Measurements from ENCODE around the gene PTPN3.

Gene PTPN3

DNA sequence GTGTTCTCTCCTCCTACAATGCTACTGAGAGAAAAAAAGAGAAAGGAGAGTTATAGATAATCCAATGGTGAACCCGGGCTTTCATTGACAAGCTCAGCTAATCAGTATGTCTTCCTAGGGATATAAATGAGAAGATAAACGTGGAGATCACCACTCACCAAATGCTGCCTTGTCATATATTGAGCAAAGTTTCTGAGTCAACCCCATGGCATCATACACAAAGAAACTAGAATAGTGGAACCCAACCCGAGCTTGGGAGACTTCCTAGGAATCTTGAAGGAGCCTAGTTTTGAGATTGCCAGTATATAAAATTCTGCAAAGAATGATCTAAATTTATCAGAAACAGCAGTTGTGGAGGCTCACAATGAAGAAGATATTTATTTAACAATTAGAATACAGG is 47.8 kb downstream of the PTPN3 start:
- no peak for DNase-seq

DNA sequence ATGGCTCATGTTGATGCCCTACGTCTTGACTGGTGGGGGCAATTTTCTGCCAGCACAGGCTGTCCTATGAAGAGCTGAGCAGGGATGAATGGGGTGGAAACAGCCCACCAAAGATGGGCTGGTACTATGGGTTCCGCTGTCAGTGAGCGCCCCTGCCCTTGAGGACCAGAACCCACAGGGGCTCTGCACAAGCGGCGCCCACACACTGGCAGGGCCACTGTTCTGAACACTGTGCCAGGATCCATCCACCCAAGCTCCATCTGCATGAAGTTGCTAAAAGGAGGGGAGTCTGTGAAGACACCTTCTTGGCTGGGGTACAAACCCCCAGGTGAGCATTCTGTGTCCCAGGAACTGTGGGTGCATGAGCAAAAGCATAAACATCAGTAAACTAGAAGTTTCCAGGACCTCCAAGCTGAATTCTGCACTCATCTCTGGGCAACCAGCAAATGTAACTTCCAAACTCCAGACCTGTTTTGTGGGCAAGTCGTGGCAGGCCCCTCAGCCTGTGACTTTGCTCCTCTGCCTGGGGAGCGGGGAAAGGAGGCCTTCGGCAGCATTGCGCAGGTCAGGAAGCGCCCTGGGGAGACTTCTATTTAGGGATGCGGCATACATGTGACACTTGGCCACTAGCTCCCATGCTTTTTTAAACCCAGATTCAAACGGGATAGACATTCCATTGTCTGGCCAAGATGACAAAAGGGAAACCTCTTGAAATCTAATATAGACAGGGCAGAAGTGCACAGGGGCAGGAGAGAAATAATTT is 48.9 kb downstream of the PTPN3 start:
- DNase-seq, result no peak

DNA sequence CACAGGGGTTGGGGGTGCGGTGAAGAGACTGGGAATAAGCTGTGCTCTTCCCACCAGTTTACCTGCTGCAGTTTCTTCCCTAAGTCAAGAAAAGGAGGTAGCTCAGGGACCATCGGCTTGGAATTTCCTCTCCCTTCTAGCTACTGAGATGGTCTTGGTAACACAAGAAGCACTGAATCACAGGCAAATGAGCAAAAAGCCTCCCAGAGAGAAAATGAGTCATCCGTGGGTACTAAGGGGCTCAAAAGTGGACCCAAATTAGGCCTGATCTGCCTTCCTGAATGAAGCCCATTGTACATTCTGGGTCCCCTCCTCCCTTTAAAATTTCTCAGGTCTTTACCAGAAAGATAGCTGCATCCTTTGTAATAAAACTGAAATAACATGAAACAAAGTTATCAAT is 49.9 kb downstream of the PTPN3 start:
- DNase-seq, result no peak

DNA sequence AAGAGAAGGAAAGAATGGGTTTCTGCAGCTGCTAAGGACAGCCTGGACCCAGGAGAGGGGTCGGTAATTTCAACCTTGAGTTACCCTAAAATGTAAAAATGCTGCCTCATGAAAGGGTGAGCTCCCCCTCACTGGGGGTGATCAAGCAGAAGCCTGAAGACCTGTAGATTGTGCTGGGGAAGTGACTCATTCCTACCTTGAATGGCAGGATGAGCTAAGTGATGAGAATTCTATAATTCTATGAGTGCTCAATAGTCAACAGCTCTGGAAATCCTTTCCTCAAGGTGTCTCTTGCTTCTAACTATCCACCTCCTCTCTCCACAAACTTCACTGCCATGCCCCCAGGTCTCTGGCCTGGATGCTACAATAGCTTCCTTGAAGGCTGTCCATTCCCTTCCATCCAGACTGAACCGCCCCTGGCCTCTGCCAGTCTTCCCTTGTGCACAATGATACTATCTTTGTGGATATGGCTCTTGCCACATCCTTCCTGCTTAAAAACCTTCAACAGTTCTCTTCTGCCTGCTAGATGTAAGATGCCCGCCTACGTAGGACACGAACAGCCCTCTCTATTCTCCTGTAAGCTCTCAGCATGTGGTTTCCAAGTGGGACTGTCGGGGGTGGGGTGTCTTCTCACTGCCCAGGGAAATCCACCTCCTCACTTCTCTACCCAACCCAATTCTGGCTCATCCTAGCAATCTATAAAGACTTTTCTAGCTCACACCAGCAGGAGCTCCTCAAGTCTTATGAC is 50.6 kb downstream of the PTPN3 start:
- no peak for DNase-seq

DNA sequence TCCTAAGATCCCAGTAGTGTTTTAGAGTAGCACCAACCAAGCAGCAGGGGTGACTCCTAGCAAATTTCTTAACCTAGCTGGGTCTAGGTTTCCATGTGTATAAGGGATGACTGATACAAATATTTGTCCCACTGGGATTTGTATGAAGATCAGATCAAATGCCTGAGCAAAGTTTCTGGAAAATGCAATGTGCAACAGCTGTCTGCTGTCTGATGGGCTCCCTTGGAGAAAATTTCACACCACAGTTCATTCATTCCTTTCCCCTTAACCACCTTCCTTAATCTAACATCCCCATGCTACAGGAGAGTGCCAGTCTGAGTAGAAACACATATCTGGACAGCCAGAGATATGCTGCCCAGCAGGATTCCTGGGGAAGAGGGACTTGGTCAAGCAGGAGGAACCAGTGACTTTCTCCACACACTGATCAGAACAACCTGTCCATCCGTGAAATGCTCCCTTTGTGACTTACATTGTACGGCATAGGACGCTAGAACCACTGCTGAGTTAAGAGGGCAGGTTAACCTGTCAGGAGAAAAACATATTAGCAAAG is 53.3 kb downstream of the PTPN3 start:
- no peak for DNase-seq

DNA sequence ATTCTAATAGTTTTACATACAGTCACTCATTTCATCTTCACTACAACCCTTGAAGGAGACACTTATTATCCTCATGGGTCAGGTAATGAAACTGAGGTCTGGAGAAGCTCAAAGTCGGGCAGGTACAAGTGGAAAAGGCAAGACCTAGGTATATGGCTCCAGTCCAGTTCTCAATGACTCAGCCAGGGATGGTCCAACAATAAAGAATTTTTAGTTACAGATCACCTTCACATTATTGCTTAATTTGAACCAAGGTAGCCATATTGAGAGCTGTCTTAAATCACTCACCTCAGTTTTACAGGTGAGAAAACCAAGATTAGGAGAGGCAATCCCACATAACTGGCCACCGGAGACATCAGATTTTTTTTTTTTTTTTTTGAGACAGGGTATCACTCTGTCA is 55.4 kb downstream of the PTPN3 start:
- DNase-seq, result no peak

DNA sequence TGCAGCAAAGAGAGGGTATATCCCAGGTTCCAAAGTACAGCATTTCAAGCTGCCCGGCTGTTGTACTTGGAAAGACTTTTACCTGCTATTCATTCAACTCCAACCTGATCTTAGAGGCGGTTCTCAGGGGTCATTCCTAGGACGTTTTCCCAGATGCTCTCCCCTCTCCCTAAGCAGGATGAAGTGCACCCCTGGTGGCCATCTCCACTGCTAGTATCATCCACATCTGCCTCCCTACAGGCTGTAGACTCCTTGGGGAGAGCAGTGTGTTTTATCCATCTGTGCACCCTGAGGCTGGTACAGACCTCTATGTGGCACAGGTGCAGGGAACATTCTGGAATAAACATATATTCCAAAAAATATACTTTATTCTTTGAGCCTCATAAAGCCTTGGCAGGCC is 56.8 kb downstream of the PTPN3 start:
- no peak for DNase-seq

DNA sequence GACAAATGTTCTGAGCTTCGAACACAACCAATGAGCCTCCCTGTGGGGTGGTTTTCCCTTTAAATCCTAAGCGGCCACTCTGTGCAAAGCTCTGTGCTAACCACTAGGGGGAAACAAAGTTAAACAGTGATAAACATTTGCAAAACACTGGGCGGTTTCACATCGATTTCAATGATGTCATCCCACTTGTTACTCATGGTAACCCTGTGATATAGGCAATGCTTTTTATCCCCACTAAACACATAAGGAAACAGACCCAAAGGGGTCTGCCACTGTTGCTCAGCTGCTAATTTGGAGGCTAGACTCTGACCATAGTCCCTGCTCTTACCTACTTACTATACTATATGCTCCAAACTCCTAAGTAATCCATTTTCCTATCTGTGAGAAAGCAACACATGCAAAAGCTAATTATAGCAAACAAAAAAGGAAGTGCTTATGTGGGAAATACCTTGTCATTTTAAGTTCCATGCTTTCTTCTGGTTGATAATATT is 57.3 kb downstream of the PTPN3 start:
- DNase-seq, result peak; percentile 65

DNA sequence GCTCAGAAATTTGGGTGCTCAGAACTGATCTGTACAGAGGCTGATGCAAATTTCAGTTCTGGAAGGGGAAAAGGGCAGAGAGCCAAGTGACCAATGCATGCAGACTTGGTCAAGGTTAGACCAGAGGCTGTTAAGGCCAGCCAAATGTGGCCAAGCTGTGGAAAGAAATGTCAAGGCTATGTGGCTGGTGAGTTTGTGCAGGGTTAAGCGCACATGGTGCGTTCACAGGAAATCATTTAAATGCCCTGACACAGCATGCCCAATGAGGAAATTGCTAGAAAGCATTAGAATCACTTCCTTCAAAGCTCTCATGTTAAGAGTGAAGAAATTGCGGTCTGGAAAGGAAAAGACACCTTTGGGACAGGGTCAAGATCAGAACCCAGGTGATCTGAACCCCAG is 58.0 kb downstream of the PTPN3 start:
- no peak for DNase-seq

DNA sequence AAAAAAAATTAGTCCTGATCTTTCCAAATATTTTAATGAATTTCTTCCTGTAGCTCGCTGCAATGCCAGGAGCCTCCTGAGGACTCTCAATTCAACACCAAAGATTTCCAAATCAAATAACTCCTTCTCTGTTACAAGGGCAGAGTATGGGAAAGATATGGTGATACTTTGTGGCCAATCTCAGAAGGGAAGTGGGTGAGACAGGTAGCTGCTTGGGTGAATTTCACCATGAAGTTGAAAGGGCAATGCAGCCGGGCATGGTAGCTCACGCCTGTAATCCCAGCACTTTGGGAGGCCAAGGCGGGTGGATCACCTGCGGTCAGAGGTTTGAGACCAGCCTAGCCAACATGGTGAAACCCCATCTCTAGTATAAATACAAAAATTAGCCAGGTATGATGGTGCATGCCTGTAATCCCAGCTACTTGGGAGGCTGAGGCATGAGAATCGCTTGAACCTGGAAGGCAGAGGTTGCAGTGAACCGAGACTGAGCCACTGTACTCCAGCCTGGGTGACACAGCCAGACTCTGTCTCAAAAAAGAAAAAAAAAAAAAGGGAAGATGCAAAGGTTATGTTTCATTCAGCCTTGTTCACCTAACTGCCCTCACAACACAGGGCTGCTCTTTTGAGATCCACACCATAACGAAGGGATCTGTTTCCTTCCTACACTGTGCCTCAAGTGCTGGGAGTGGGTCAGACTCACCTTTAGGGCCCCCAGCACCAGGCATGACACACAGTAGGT is 58.6 kb downstream of the PTPN3 start:
- no peak for DNase-seq

DNA sequence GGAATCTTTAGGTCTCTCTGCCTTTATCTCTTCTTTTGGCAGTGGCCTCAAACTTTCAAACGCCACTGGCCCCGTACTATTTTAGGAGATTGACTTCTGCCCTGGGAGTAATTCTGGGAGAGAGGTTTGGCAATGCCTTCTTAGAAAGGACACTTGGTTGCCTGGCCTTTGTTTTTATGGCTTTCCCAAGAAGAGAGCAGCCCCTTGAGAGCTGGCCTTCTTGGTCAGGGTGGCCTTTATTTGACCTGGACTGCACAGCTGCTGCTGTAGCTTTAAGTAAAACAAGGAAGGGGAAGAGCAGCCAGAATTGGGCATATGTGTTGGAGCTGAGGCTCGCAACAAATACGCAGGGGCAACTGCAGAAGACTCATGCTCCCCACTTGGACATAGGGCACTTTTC is 60.8 kb downstream of the PTPN3 start:
- no peak for DNase-seq

DNA sequence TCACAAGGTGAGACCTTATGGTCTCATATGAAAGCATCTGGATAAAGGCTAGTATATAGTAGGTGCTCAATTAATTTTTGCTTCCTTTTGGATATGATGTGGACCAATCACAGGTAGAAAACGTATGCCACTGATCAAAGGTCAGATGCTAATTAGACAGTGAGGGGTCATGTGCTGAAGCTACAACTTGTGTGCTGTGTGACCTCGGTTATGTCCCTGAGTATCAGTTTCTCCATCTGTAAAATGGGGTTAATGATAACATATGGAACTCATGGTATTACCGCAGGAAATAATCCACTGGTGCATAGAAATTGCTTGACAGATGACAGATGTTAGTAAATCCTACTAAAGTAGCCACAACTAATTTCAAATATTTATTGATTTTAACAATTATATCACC is 62.0 kb downstream of the PTPN3 start:
- no peak for DNase-seq

DNA sequence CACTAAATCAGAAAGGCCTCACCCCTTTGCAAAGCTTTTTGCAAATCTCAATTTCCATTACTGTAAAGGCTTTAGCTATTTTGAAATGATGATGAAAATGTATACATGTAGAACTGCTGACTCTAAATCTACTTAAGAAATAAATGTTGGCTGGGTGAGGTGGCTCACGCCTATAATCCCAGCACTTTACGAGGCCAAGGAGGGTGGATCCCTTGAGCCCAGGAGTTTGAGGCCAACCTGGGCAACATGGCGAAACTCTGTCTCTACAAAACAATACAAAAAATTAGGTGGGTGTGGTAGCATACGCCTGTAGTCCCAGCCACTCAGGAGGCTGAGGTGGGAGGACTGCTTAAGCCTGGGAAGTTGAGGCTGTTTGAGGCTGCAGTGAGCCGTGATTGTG is 64.6 kb downstream of the PTPN3 start:
- no peak for DNase-seq

DNA sequence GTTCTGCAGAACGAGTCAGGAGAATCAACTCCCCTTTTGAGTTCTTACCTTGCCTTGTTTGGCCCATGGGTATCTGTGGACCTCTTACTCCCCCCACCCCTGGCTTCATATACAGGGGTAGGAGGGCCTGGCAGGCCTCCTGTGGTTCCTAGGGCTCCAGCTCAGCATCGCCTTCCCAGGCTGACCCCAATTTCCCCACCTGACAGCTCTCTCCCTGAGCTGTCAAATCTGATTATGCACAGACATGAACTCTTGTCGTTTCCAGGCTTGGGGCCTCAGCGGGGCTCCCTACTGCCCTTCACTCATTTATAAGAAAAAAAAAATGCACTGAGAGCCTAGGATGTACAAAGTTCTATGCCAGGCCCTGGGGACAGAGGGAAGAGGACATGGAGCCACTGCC is 67.9 kb downstream of the PTPN3 start:
- no peak for DNase-seq

DNA sequence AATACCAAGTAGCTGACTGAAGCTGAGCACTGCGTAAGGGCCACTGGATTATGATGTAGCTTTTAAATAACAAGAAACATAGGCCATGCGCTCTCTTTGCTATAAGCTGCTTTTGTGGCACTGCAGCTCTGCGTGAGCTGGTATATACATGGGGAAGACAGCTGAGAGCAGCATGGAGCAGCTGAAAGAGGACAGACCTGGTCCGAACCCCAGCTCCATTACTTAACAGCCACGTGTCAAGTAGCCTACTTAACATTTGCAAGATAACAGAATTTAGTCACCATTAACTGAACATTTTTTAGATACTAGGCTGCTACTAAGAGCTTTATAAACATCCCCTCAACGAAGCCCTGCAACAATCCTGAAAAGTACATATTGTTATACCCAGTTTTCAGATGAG is 69.3 kb downstream of the PTPN3 start:
- DNase-seq, result no peak

DNA sequence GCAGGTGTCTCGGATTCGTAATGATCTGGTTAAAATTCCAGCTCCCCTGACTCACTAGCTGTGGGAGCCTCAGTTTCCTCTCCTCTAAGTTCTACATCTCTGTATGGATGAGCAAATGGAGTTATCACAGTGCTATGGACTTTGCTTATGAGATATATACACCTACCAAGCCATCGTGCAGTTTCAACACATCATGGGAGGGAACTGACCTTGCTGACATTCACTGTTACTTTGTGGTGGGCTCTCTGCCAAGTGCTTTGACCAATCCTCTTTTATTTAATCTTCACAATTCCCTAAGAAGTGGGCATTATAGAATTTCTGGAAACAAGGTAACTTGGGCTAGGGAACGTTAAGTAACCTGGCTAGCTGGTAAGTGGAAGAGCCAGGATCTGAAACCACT is 70.2 kb downstream of the PTPN3 start:
- no peak for DNase-seq

DNA sequence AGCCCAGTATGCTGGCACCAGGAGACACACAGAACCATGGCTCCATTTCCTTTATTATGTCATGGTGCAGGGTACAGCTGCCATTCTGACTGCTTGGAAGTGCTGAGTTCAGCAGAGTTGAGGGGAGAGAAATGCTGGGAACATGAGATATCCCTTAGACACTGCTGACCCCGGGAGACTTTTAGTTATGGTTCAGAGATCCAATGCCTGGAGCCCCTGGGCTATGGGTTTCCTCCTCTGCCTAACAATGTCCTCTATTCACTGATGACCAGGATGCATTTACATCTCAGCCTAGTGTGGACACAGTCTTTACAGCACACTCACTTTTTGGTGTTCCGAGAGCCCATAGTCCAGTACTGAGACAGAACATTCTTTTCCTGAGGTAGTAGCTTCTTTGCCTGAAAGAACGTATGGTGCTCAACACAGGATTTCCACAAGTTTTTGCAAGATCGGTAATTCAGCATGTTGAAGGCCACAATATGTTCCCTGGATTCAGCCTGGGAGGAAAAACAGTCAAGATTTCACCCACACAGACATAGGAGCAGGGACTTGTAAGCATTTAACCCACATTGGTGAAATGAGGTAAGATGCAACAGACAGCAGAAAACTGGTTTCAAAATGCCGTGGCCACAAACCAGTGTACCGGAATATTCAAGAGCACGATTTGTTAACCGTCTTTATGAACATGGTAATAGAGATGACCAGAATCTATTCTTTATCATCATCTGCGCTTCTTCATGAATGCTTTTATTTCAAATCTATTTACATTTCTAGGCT is 71.3 kb downstream of the PTPN3 start:
- no peak for DNase-seq

DNA sequence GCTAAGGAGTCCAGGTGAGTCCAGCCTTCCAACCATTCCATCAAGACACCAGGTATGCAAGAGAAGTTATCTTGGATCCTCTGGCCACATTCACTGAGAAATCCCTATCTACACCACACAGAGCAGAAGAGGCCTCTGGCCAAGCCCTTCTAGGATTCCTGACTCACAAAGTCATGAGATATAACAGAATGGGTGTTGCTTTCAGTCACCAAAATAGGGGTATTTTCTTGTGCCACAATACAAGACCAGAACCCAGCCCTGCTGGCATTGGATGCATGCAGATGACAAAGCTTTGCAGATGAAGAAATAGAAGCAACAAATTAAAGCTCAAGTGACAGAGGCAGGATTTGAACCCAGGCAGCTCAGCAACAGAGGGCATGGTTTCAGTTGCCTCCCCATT is 73.5 kb downstream of the PTPN3 start:
- DNase-seq, result no peak

DNA sequence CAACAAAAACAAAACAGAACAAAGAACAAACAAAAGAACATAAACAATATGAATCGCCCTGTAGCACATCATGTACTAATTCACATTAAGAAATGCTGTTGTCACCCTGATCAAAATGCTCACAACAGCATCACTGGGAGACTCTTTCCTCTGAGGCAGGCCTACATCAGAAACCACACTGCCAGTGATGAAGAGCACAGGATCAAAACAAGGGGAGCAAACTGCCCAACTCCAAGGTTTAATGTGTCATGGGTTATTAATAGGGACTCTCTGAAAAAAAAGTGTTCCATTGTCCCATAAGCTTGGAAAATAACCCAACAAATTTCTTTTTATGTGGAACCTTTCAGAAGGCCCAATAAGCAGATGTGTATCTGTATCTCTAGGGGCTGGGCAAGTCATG is 74.2 kb downstream of the PTPN3 start:
- no peak for DNase-seq

DNA sequence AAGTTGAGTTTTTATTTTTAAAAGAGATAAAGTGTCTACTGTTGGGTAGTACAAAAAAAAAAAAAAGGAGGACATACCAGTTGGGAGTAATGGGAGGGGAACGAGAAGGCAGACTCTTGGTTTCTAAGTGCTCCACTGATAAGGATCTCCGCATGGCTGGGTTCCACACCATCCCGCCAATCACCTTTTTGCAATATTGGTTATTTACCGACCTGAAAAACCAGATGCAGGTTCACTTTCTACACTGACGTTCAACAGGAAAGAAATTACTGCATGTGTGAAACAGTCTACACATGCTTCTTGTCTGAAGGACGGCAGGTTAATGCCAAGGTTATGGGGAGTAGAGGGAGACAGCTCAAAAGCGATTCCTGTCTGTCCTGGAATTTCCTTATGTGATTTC is 75.5 kb downstream of the PTPN3 start:
- DNase-seq, result no peak

DNA sequence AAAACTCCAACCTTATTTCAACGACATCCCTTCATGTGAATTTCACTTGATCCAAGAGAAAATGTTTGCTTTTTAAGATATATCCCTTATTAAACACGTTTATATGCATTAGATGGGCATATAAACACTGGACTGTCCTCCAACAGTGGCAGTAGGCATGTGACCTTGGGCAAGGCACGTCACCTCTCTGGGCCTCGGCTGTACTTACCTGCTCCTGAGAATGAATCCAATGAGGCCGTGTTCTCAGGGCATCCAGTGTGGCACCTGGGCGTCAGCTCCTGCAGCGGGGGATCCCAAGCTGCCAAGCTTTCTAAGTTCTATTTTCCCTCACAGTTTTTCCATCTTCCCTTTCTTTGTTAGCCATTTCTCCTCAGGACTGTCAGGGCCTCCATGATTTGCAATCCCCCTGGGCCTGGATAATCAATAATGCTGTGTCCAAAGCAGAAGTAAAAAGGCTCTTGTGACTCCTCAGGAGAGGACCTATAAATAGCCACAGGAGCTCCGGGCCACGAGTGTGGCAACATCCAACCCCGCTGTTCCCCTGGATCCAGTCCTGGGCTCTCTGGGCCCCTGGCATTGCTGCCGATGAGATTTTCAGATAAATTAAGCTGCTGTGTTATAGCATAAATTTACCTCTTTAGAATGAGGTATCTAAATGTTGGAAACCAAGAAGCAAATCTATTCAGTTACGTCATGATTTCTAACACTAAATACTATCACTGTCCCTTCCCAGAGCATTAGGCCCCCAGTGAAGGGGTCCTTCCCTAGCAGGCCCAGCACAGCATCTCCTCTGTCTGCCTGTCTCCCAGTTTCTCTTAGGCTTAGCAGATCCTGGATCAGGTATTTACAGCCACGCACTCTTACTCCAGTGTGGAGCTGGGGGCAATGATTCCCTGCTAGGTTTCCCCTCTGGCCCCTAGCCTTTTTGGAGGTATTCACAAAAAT is 76.8 kb downstream of the PTPN3 start:
- DNase-seq, result no peak

DNA sequence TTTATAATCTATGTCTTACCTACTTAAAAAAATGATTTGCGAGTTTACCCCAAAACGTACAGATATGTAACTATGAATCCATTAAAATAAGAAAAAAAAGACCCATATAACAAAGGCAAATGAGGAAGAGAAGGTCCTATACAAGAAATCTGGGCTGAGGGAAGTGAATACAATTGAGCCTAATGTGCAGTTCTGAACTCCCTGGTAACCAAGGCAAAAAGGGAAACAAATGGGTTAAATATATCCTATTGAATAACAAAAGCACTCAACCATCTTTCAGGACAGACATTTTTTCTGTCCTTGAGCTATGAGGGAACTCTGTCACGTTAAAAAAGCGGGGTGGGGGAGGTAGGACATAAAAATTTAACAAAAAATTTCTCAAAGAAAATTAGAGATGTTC is 78.6 kb downstream of the PTPN3 start:
- DNase-seq, result no peak
